Activated naive CD8-positive, alpha-beta T cell (primary cell): ENCODE results near the gene TOPAZ1.

Source experiments
- H3K27ac Mint-ChIP-seq: one replicate; pipeline ENCODE4 v1.8.0; 2021; ENCODE audit warnings: mixed read lengths
- H3K27me3 Mint-ChIP-seq: one replicate; pipeline ENCODE4 v1.8.0; 2021; ENCODE audit warnings: mixed read lengths
- H3K36me3 Mint-ChIP-seq: one replicate; pipeline ENCODE4 v1.8.0; 2021; ENCODE audit warnings: mixed read lengths
- H3K4me1 Mint-ChIP-seq: one replicate; pipeline ENCODE4 v1.8.0; 2021; ENCODE audit warnings: low read depth, mixed read lengths
- H3K4me3 Mint-ChIP-seq: one replicate; pipeline ENCODE4 v1.8.0; 2021; ENCODE audit warnings: mild to moderate bottlenecking, mixed read lengths
- H3K9me3 Mint-ChIP-seq: one replicate; pipeline ENCODE4 v1.8.0; 2021; ENCODE audit warnings: low read depth, mixed read lengths

TOPAZ1 gene

GRCh38 chr3:44280077-44280476 is 38.4 kb downstream of the TOPAZ1 start:
- Mint-ChIP-seq H3K9me3 (peaks cover 3% of the 10 kb centered on the region), H3K36me3 (peaks cover 6% of the 10 kb centered on the region), H3K27ac (no peak overlapping the region), H3K27me3 (peaks cover 15% of the 10 kb centered on the region), H3K4me1 (no peaks in the 10 kb centered on the region), H3K4me3 (no peak overlapping the region)

GRCh38 chr3:44280631-44281030 is 38.9 kb downstream of the TOPAZ1 start:
- peaks cover 3% of the 10 kb centered on the region for H3K36me3 Mint-ChIP-seq
- H3K4me1 Mint-ChIP-seq, result no peaks in the 10 kb centered on the region
- H3K9me3 Mint-ChIP-seq, result no peaks in the 10 kb centered on the region
- no peak overlapping the region for H3K27ac Mint-ChIP-seq
- H3K27me3 Mint-ChIP-seq, result peaks cover 14% of the 10 kb centered on the region
- no peak overlapping the region for H3K4me3 Mint-ChIP-seq

GRCh38 chr3:44284949-44285348 is 43.3 kb downstream of the TOPAZ1 start:
- Mint-ChIP-seq H3K27ac (no peak overlapping the region), H3K36me3 (no peaks in the 10 kb centered on the region), H3K27me3 (peaks cover 11% of the 10 kb centered on the region), H3K4me3 (no peak overlapping the region), H3K9me3 (no peaks in the 10 kb centered on the region), H3K4me1 (no peaks in the 10 kb centered on the region)

- Mint-ChIP-seq H3K9me3 (no peaks in the 10 kb centered on the region), H3K27me3 (peaks cover 9% of the 10 kb centered on the region), H3K4me3 (no peak overlapping the region), H3K36me3 (no peaks in the 10 kb centered on the region), H3K27ac (no peak overlapping the region), H3K4me1 (no peaks in the 10 kb centered on the region)
Measured at GRCh38 chr3:44289882-44290462, 48.3 kb downstream of the TOPAZ1 start.

GRCh38 chr3:44292276-44292675 is 50.6 kb downstream of the TOPAZ1 start:
- peaks cover 14% of the 10 kb centered on the region for H3K27me3 Mint-ChIP-seq
- no peak overlapping the region for H3K27ac Mint-ChIP-seq
- no peaks in the 10 kb centered on the region for H3K36me3 Mint-ChIP-seq
- no peaks in the 10 kb centered on the region for H3K9me3 Mint-ChIP-seq
- H3K4me1 Mint-ChIP-seq, result no peaks in the 10 kb centered on the region
- no peak overlapping the region for H3K4me3 Mint-ChIP-seq

GRCh38 chr3:44292947-44293346 is 51.3 kb downstream of the TOPAZ1 start:
- peaks cover 14% of the 10 kb centered on the region for H3K27me3 Mint-ChIP-seq
- H3K27ac Mint-ChIP-seq, result no peak overlapping the region
- no peak overlapping the region for H3K4me3 Mint-ChIP-seq
- H3K36me3 Mint-ChIP-seq, result no peaks in the 10 kb centered on the region
- H3K4me1 Mint-ChIP-seq, result no peaks in the 10 kb centered on the region
- no peaks in the 10 kb centered on the region for H3K9me3 Mint-ChIP-seq

GRCh38 chr3:44297255-44297654 is 55.6 kb downstream of the TOPAZ1 start:
- H3K36me3 Mint-ChIP-seq, result no peaks in the 10 kb centered on the region
- no peak overlapping the region for H3K4me3 Mint-ChIP-seq
- no peak overlapping the region for H3K27ac Mint-ChIP-seq
- no peaks in the 10 kb centered on the region for H3K9me3 Mint-ChIP-seq
- no peaks in the 10 kb centered on the region for H3K4me1 Mint-ChIP-seq
- H3K27me3 Mint-ChIP-seq, result peaks cover 9% of the 10 kb centered on the region

- H3K27me3 Mint-ChIP-seq, result no peaks in the 10 kb centered on the region
- H3K4me1 Mint-ChIP-seq, result no peaks in the 10 kb centered on the region
- no peaks in the 10 kb centered on the region for H3K9me3 Mint-ChIP-seq
- no peak overlapping the region for H3K27ac Mint-ChIP-seq
- no peaks in the 10 kb centered on the region for H3K36me3 Mint-ChIP-seq
- H3K4me3 Mint-ChIP-seq, result no peak overlapping the region
Measured at GRCh38 chr3:44301746-44302145, 60.1 kb downstream of the TOPAZ1 start.

- Mint-ChIP-seq H3K4me3 (no peak overlapping the region), H3K36me3 (peaks cover 4% of the 10 kb centered on the region), H3K27me3 (peaks cover 3% of the 10 kb centered on the region), H3K9me3 (no peaks in the 10 kb centered on the region), H3K27ac (no peak overlapping the region), H3K4me1 (no peaks in the 10 kb centered on the region)
Measured at GRCh38 chr3:44309500-44309899, 67.8 kb downstream of the TOPAZ1 start.

GRCh38 chr3:44318891-44319311 is 77.2 kb downstream of the TOPAZ1 start:
- H3K27ac Mint-ChIP-seq, result no peak overlapping the region
- no peaks in the 10 kb centered on the region for H3K9me3 Mint-ChIP-seq
- peaks cover 4% of the 10 kb centered on the region for H3K27me3 Mint-ChIP-seq
- H3K4me1 Mint-ChIP-seq, result no peaks in the 10 kb centered on the region
- H3K4me3 Mint-ChIP-seq, result no peak overlapping the region
- no peaks in the 10 kb centered on the region for H3K36me3 Mint-ChIP-seq

GRCh38 chr3:44321335-44321734 is 79.6 kb downstream of the TOPAZ1 start:
- Mint-ChIP-seq H3K27me3 (peaks cover 2% of the 10 kb centered on the region), H3K4me3 (no peak overlapping the region), H3K9me3 (no peaks in the 10 kb centered on the region), H3K36me3 (no peaks in the 10 kb centered on the region), H3K4me1 (no peaks in the 10 kb centered on the region), H3K27ac (no peak overlapping the region)

- Mint-ChIP-seq H3K9me3 (no peaks in the 10 kb centered on the region), H3K4me1 (no peaks in the 10 kb centered on the region), H3K27ac (no peak overlapping the region), H3K27me3 (no peaks in the 10 kb centered on the region), H3K36me3 (no peaks in the 10 kb centered on the region), H3K4me3 (no peak overlapping the region)
Measured at GRCh38 chr3:44323341-44323955, 81.8 kb downstream of the TOPAZ1 start.

- no peak overlapping the region for H3K27ac Mint-ChIP-seq
- no peaks in the 10 kb centered on the region for H3K4me1 Mint-ChIP-seq
- no peaks in the 10 kb centered on the region for H3K36me3 Mint-ChIP-seq
- no peak overlapping the region for H3K4me3 Mint-ChIP-seq
- H3K27me3 Mint-ChIP-seq, result no peaks in the 10 kb centered on the region
- no peaks in the 10 kb centered on the region for H3K9me3 Mint-ChIP-seq
Measured at GRCh38 chr3:44324584-44324983, 82.9 kb downstream of the TOPAZ1 start.

GRCh38 chr3:44326019-44326418 is 84.3 kb downstream of the TOPAZ1 start:
- no peaks in the 10 kb centered on the region for H3K9me3 Mint-ChIP-seq
- no peaks in the 10 kb centered on the region for H3K4me1 Mint-ChIP-seq
- H3K36me3 Mint-ChIP-seq, result no peaks in the 10 kb centered on the region
- H3K4me3 Mint-ChIP-seq, result no peak overlapping the region
- no peak overlapping the region for H3K27ac Mint-ChIP-seq
- no peaks in the 10 kb centered on the region for H3K27me3 Mint-ChIP-seq

- H3K36me3 Mint-ChIP-seq, result no peaks in the 10 kb centered on the region
- no peak overlapping the region for H3K4me3 Mint-ChIP-seq
- H3K27me3 Mint-ChIP-seq, result no peaks in the 10 kb centered on the region
- no peak overlapping the region for H3K27ac Mint-ChIP-seq
- H3K4me1 Mint-ChIP-seq, result no peaks in the 10 kb centered on the region
- no peaks in the 10 kb centered on the region for H3K9me3 Mint-ChIP-seq
Measured at GRCh38 chr3:44326515-44326914, 84.8 kb downstream of the TOPAZ1 start.

- H3K27ac Mint-ChIP-seq, result no peak overlapping the region
- no peaks in the 10 kb centered on the region for H3K36me3 Mint-ChIP-seq
- H3K9me3 Mint-ChIP-seq, result no peaks in the 10 kb centered on the region
- no peak overlapping the region for H3K4me3 Mint-ChIP-seq
- H3K4me1 Mint-ChIP-seq, result no peaks in the 10 kb centered on the region
- peaks cover 3% of the 10 kb centered on the region for H3K27me3 Mint-ChIP-seq
Measured at GRCh38 chr3:44329946-44330345, 88.3 kb downstream of the TOPAZ1 start.
